IPS-20b (cell line): ENCODE data around the gene CORO7.
A peak's percentile ranks its signal among the peaks of the same experiment; 100 is the strongest.

ENCODE experiments used
- H3K27ac ChIP-seq: one replicate; pipeline ENCODE4 v1.5.1; 2013; ENCODE audit warnings: low read length
- H3K27me3 ChIP-seq: 2 replicates; pipeline ENCODE4 v1.6.1; 2013; ENCODE audit warnings: mild to moderate bottlenecking, low read length, inconsistent platforms; ENCODE audit not compliant: insufficient read depth
- H3K36me3 ChIP-seq: 2 replicates; pipeline ENCODE4 v1.6.1; 2013; ENCODE audit warnings: low read depth, mild to moderate bottlenecking, inconsistent platforms, low read length, moderate library complexity; ENCODE audit not compliant: insufficient read depth
- H3K4me1 ChIP-seq: 2 replicates; pipeline ENCODE4 v1.6.1; 2013; ENCODE audit warnings: mild to moderate bottlenecking, control low read depth, inconsistent platforms, low read length, moderate library complexity; ENCODE audit not compliant: insufficient read depth
- H3K4me3 ChIP-seq: 2 replicates; pipeline ENCODE4 v1.5.1; 2013; ENCODE audit warnings: mild to moderate bottlenecking, low read length, inconsistent platforms
- H3K9ac ChIP-seq: 2 replicates; pipeline ENCODE4 v1.6.1; 2013; ENCODE audit warnings: low read depth, mild to moderate bottlenecking, inconsistent platforms, low read length, moderate library complexity
- H3K9me3 ChIP-seq: 2 replicates; pipeline ENCODE4 v1.6.1; 2013; ENCODE audit warnings: mild to moderate bottlenecking, low read depth, low read length, inconsistent platforms; ENCODE audit not compliant: insufficient read depth

The CORO7 gene

DNA sequence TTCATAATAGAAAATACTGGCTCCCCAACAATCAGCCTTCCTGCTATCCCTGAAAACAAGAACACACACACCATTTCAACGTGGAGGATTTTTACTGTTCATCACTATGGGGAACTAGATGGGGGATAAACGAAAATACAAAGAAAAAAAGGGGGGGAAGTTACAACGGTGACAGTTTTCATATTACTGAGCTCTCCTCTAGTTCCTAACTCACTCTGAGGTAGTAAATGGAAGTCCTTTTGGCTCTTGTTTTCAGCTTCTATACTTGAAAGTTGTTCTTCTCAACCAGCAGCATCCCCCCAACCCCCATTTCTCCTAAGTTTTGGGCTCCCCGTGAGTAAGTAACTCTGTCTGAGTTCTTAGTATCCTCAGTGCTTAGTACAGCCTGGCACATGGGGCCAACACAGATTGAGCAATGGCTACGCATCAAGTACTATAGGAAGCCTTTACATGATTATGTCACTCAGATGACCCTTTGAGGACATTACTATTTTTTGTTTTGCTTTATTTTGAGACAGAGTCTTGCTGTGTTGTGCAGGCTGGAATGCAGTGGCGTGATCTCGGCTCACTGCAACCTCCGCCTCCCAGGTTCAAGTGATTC lies 4.2 kb upstream of the CORO7 start:
- Histone ChIP-seq H3K4me1 (peaks cover 3% of the 10 kb centered on the region; the same call in 1 of the 2 replicates), H3K9me3 (no peaks in the 10 kb centered on the region), H3K27me3 (peaks cover under 1% of the 10 kb centered on the region; the same call in 1 of the 2 replicates), H3K4me3 (no peak overlapping the region), H3K36me3 (no peaks in the 10 kb centered on the region), H3K27ac (no peak overlapping the region), H3K9ac (no peak overlapping the region)

DNA sequence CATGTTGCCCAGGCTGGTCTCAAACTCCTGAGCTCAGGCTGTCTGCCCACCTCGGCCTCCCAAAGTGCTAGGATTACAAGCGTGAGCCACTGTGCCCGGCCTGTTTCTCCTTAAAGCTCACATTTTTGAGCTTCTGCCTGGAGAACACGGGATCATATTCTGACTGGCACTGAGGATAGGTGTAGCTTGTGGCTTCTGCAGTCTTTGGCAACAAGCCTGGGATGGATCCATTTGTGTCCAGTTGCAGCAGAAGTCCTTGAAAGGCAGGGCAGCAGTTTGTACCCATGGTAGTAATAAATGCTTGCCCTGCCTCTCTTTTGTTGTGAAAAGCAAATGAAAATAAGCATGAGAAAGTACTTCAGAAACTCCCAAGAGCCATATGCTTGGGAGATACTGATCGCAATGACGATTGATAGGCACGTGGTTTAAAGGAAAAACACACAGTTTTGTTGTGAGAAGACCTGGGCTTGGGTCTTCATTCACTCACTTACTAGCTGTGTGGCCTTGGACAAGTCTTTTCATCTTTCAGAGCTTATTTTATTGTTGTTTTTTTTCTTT lies 3.1 kb upstream of the CORO7 start:
- H3K4me3 ChIP-seq, result no peak overlapping the region
- no peaks in the 10 kb centered on the region for H3K9me3 ChIP-seq
- H3K9ac ChIP-seq, result no peak overlapping the region
- H3K27me3 ChIP-seq, result peaks cover 8% of the 10 kb centered on the region; the same call in 1 of the 2 replicates
- no peaks in the 10 kb centered on the region for H3K4me1 ChIP-seq
- no peaks in the 10 kb centered on the region for H3K36me3 ChIP-seq
- no peak overlapping the region for H3K27ac ChIP-seq

DNA sequence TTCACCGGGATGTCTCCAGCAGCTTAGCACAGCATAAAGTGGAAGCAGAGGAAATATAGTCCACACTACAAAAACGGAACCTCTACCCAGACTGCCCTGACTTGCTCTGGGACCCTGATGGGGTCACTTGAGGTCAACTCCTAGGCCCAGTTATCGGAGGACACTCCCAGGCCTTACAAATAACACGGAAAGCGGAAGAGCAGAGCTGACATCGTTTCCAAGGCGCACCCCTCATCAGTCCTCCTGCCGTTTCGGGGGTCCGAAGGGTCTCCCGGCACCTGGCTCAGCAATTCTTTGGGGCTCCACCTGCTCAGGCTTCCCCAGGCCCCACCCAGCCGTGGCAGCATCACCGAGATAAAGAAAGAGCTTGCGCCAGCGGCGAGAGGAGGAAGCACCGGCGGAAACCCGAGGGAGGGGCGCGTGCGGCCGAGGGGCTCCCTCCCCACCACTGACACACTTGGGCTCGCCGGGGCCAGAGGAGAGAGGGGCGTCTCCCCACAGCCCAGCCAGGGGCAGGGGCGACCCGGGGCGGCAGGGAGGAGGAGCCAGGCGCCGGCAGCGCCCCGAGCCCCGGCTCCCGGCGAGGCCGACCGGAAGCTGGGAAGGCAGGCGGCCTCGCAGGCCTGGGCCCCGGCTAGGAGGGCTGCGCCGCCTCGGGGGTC lies 727 bp downstream of the CORO7 start:
- no peaks in the 10 kb centered on the region; the same call in 1 of the 2 replicates for H3K36me3 ChIP-seq
- peaks cover 8% of the 10 kb centered on the region; the same call in 1 of the 2 replicates for H3K27me3 ChIP-seq
- H3K4me3 ChIP-seq, result peak overlapping the region; percentile 75
- H3K9me3 ChIP-seq, result no peaks in the 10 kb centered on the region
- no peaks in the 10 kb centered on the region for H3K4me1 ChIP-seq
- H3K27ac ChIP-seq, result no peak overlapping the region
- peak overlapping the region; percentile 58; the same call in 1 of the 2 replicates for H3K9ac ChIP-seq

DNA sequence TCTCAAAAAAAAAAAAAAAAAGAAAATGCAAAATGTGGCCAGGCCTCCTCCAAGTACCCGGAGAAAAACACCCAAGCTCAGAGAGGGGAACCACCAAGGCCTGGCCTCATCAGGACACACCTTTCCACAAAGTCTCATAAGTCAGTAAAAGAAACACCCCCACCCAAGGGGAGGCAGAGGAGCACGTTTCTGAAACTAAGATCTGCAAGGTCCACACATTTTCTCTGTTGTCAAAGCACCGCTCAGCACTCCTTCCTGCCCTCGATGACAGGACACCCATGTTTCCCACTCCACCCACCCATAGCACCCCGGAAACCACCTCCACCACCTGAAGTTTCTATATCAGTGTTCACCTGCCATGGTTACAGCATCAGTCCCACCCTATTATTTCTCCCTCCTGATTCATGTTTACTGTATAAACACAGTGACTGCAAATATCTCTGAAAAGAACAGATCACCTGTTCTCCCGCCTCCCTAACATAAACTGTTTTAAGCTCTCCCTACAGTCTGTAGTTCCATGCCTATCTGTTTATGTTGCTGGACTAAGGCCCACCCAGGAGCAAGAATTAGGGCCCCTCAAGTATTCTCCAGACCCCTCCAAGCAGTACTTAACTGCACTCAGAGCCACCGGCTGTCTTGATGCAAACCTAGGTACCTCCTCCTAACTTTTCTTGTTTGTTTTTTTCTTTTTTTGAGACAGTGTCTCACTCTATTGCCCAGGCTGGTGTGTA lies 2.0 kb downstream of the CORO7 start:
- Histone ChIP-seq H3K4me1 (no peaks in the 10 kb centered on the region), H3K36me3 (no peaks in the 10 kb centered on the region; the same call in 1 of the 2 replicates), H3K9me3 (no peaks in the 10 kb centered on the region), H3K27ac (no peak overlapping the region), H3K27me3 (peaks cover 8% of the 10 kb centered on the region; the same call in 1 of the 2 replicates), H3K9ac (no peak overlapping the region), H3K4me3 (no peak overlapping the region)

DNA sequence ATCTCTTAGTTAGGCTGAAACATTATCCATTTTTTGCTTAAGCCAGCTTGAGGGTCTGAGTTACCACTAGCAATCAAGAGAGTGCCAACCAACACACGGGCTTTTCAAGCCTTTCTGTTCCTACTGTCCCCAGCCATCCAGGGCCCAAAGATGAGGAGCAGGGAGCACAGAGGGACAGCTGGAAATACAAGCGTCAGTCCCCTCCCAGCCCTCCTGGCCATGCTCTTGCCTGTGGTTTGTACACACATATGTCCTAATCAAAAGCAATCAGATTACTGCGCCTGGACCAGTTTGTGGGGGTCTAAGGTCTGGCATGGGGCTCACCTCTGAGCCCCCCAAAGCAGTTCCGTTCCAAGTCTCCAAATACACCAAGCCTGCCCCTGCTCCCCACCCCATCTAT lies 3.5 kb downstream of the CORO7 start:
- peaks cover 8% of the 10 kb centered on the region; the same call in 1 of the 2 replicates for H3K27me3 ChIP-seq

GRCh38 chr16:4412159-4412558 lies 4.2 kb downstream of the CORO7 start:
- H3K4me1 ChIP-seq, result no peaks in the 10 kb centered on the region
- no peaks in the 10 kb centered on the region for H3K9me3 ChIP-seq
- no peak overlapping the region for H3K9ac ChIP-seq
- H3K4me3 ChIP-seq, result no peak overlapping the region
- H3K27ac ChIP-seq, result no peak overlapping the region
- H3K27me3 ChIP-seq, result peaks cover 8% of the 10 kb centered on the region; the same call in 1 of the 2 replicates
- no peaks in the 10 kb centered on the region; the same call in 1 of the 2 replicates for H3K36me3 ChIP-seq

More for the DNA sequence above, 3.5 kb downstream of the CORO7 start:
- no peak overlapping the region for H3K27ac ChIP-seq
- no peaks in the 10 kb centered on the region for H3K4me1 ChIP-seq
- no peak overlapping the region for H3K4me3 ChIP-seq
- no peak overlapping the region for H3K9ac ChIP-seq
- H3K36me3 ChIP-seq, result no peaks in the 10 kb centered on the region; the same call in 1 of the 2 replicates
- no peaks in the 10 kb centered on the region for H3K9me3 ChIP-seq

GRCh38 chr16:4411684-4412083 lies 4.7 kb downstream of the CORO7 start:
- H3K4me3 ChIP-seq, result no peak overlapping the region
- H3K9ac ChIP-seq, result no peak overlapping the region
- no peak overlapping the region for H3K27ac ChIP-seq
- H3K36me3 ChIP-seq, result no peaks in the 10 kb centered on the region; the same call in 1 of the 2 replicates
- peaks cover 8% of the 10 kb centered on the region; the same call in 1 of the 2 replicates for H3K27me3 ChIP-seq
- no peaks in the 10 kb centered on the region for H3K4me1 ChIP-seq
- no peaks in the 10 kb centered on the region for H3K9me3 ChIP-seq

DNA sequence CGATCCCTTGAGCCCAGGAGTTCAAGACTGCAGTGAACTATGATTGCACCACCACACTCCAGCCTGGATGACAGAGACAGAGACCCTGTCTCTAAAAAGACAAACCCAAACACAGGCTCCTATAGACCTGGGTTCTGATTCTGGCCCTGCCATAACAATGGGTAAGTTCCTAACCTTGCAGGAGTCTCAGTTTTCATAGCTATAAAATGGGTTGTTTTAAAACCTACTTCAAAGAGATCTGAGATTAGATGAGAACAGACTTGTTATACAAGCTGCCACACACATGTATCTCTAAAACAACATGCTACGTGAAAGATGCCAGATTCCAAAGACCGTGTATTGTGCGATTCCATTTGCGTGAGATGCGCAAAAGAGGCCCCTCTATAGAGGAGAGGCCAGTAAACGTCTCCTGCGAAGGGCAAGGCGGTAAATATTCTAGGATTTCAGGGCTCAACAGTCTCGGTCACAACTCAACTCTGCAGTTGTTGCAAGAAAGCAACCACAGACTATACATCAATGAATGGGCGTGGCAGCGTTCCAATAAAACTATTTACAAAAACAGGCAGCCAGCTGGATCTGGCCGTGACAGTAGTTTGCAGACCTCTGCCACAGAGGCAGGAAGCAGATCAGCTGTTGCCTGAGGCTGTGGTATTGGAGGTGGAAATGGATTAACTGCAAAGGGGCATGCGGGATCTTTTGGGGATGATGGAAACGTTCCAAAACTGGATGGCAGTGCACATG lies 5.9 kb downstream of the CORO7 start:
- no peaks in the 10 kb centered on the region; the same call in 1 of the 2 replicates for H3K36me3 ChIP-seq
- no peaks in the 10 kb centered on the region for H3K4me1 ChIP-seq
- H3K27ac ChIP-seq, result no peak overlapping the region
- no peak overlapping the region for H3K9ac ChIP-seq
- no peak overlapping the region for H3K4me3 ChIP-seq
- H3K9me3 ChIP-seq, result no peaks in the 10 kb centered on the region
- peaks cover 6% of the 10 kb centered on the region; the same call in 1 of the 2 replicates for H3K27me3 ChIP-seq

DNA sequence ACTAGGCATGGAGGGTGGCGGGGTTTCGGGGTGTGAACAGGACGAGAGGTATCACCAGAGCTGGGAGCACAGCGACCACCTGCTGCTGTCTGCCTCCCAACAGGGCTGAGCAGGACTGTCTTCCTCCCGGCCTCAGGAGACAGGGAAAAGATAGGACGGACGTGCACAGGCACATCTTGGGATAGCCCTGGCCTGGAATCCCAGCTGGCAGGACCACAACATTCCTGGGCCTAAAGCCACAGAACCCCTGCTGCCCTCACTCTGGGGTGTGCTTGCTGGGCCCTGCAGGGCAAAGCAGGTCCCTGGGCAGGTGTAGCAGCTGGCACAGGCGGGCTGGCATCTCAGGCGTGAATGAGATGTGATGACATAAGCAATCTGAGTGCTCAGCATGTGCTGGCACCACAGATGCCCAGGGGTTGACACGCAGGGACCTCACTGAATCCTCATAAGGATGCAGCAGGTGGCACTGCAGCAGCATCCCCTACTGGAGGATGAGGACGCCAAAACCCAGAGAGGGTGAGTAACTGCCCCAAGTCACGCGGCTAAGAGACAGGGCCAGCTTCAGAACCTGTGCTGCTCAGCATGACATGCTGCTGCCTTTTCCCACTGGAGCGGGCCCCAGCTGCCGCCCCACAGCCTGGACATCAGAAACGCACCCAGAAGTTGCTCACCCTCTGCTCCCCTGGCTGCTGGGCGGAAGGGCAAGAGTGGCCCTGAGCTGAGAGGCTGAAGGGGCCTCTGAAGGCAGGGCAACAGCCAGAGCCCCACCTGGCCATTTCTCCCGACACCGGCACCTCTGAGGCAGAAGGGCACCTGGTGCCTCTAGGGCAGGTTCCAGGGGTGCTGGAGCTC lies 7.1 kb downstream of the CORO7 start:
- Histone ChIP-seq H3K27me3 (no peaks in the 10 kb centered on the region), H3K9ac (no peak overlapping the region), H3K4me1 (no peaks in the 10 kb centered on the region), H3K36me3 (no peaks in the 10 kb centered on the region; the same call in 1 of the 2 replicates), H3K27ac (no peak overlapping the region), H3K4me3 (no peak overlapping the region), H3K9me3 (no peaks in the 10 kb centered on the region)

DNA sequence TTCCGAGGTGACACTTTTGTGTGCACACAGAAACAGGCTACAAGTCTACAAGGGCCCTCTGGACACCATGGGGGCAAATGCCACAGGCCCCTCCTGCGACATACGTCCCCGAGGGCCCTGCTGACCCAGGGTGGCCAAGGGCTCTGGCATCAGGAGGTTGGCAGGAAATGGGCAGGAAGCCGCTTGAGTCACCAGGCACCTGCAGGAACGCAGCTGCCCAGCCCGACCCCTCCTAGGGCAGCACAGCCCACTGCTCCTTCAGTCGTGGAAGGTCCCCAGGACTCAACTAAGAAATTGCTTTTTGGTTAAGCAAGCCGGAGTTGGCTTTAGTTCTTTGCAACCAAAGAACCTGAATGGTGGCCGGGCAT lies 8.1 kb downstream of the CORO7 start:
- H3K36me3 ChIP-seq, result no peaks in the 10 kb centered on the region; the same call in 1 of the 2 replicates
- H3K4me3 ChIP-seq, result no peak overlapping the region
- H3K27me3 ChIP-seq, result no peaks in the 10 kb centered on the region
- H3K9ac ChIP-seq, result no peak overlapping the region
- no peak overlapping the region for H3K27ac ChIP-seq
- H3K9me3 ChIP-seq, result no peaks in the 10 kb centered on the region
- no peaks in the 10 kb centered on the region for H3K4me1 ChIP-seq
